IPS-18a (cell line): ENCODE results near the gene MAP3K2.
"Not testable (repeated sequence)": the region's sequence is repeated elsewhere in the genome, so short reads cannot be mapped to it uniquely, and the experiment has no call there.

ENCODE experiments used
- H3K27ac ChIP-seq: one replicate; pipeline ENCODE4 v1.5.1; 2013; ENCODE audit warnings: low read length
- H3K27me3 ChIP-seq: one replicate; pipeline ENCODE4 v1.6.1; 2013; ENCODE audit warnings: mild to moderate bottlenecking, low read length; ENCODE audit not compliant: control insufficient read depth, insufficient read depth
- H3K36me3 ChIP-seq: one replicate; pipeline ENCODE4 v1.6.1; 2013; ENCODE audit warnings: low read depth, low read length; ENCODE audit not compliant: control insufficient read depth
- H3K4me1 ChIP-seq: one replicate; pipeline ENCODE4 v1.6.1; 2013; ENCODE audit warnings: low read depth, low read length; ENCODE audit not compliant: control insufficient read depth
- H3K4me3 ChIP-seq: one replicate; pipeline ENCODE4 v1.5.1; 2013; ENCODE audit warnings: low read length
- H3K9ac ChIP-seq: one replicate; pipeline ENCODE4 v1.6.1; 2013; ENCODE audit warnings: mild to moderate bottlenecking, low read length, moderate library complexity
- H3K9me3 ChIP-seq: one replicate; pipeline ENCODE4 v1.6.1; 2013; ENCODE audit warnings: low read depth, low read length; ENCODE audit not compliant: control insufficient read depth

The MAP3K2 gene

DNA sequence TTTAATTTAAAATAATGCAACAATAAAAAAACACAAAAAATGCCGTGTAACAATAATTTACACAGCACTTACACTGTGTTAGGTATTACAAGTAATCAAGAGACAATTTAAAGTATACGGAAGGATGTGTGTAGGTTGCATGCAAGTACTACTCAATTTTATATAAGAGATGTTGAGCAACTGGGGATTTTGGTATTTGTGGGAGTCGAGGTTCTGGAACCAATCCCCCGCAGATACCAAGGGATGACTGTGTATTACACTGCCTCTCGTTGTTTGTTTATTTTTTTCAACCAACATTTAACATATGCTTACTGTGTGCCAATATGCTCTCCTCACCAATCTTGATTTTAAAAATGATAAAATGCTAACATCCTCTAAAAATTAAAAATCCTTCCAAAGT, 24.8 kb downstream of the MAP3K2 start:
- Histone ChIP-seq H3K27me3 (peaks cover 26% of the 10 kb centered on the region), H3K4me1 (peaks cover 26% of the 10 kb centered on the region), H3K9me3 (no peaks in the 10 kb centered on the region), H3K4me3 (no peak overlapping the region), H3K36me3 (no peaks in the 10 kb centered on the region), H3K27ac (no peak overlapping the region), H3K9ac (no peak overlapping the region)

DNA sequence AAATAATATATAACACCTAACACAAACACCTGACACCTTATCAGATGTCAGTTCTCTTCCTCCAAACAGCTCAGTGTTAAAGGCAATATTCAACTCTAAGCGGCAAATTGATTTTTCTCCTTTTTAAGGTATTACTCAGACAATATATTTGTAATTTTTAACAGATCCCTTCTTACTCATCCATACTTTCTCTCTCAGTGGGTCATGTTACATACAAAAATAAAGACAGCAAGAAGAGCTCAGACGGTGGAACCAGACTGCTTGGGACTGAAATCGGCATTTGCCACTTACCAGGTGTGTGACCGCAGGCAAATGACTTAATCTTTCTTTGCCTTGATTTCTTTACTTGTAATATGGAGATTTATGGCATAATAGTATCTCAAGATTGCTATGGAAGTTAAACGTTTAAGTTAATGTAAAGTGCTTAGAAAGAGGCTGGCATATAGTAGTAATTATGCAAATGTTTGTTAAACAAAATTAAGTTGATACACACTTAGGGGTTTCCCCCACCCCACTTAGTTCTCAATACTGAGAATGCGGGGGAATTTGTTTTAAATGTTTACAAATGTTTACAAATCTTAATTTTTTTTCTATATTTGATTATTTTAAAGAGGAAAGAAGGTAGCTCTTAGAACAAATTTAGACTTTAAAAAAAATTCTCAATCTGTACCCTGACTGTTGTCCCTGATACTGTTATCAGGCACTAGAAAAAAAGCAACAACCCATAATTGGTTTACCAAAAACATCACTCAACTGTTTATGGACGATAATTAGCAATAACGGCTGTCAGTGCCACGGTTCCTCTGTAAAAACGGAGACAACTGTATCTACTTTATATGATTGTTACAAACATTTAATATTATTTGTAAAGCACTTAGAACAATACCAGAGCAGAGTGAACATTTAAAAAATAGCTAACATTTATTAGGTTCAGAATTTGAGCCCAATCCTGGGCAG, 25.6 kb downstream of the MAP3K2 start:
- peaks cover 18% of the 10 kb centered on the region for H3K27me3 ChIP-seq
- no peak overlapping the region for H3K27ac ChIP-seq
- H3K36me3 ChIP-seq: no peaks in the 10 kb centered on the region
- peaks cover 26% of the 10 kb centered on the region for H3K4me1 ChIP-seq
- no peak overlapping the region for H3K9ac ChIP-seq
- H3K4me3 ChIP-seq: no peak overlapping the region
- no peaks in the 10 kb centered on the region for H3K9me3 ChIP-seq

DNA sequence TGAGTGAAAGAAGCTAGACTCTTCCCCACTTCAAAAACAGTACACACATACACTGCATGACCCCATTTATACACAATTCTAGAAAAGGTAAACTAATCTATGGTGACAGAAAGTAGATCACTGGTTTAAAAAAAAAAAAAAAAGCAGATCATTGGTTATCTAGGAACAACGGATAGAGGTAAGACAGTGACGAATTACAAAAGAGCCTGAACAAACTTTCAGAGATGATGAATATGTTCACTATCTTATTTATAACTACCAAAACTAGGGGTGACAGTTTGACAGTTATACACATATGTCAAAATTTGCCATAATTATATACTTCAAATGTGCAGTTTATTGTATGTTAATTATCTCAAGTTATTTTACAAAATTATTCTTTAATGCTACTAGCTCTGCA, 27.5 kb downstream of the MAP3K2 start:
- no peak overlapping the region for H3K9ac ChIP-seq
- no peaks in the 10 kb centered on the region for H3K9me3 ChIP-seq
- no peaks in the 10 kb centered on the region for H3K36me3 ChIP-seq
- H3K27ac ChIP-seq: no peak overlapping the region
- no peak overlapping the region for H3K4me3 ChIP-seq
- H3K27me3 ChIP-seq: no peaks in the 10 kb centered on the region
- H3K4me1 ChIP-seq: peaks cover 21% of the 10 kb centered on the region

DNA sequence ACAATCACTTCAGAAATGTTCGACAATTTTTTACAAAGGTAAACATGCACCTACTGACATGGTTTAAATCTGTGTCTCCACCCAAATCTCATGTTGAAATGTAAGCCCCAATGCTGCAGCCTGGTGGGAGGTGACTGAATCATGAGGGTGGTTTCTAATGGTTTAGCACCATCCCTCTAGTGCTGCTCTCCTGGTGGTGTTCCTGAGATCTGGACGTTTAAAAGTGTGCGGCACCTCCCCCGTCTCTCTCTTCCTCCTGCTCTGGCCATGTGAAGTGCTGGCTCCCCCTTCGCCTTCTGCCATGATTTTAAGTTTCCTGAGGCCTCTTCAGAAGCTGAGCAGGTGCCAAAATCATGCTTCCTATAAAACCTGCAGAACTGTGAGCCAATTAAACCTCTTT, 28.3 kb downstream of the MAP3K2 start:
- Histone ChIP-seq H3K9me3 (no peaks in the 10 kb centered on the region), H3K27me3 (no peaks in the 10 kb centered on the region), H3K36me3 (no peaks in the 10 kb centered on the region), H3K4me1 (peaks cover 19% of the 10 kb centered on the region), H3K27ac (no peak overlapping the region), H3K9ac (no peak overlapping the region), H3K4me3 (no peak overlapping the region)

DNA sequence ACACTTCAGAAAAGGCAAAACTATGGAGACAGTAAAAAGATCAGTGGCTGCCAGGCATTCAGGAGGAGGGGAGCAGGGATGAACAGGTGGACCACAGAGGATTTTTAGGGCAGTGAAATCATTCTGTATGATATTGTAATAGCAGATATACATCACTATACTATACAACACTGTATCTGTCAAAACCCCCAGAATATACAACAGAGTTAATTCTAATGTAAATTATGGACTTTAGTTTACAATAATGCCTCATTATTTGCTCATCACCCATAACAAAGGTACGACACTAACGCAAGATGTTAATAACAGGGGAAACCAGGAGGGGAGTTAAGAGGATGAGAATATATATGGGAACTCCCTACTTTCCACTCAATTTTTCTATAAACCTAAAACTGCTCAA, 28.8 kb downstream of the MAP3K2 start:
- no peaks in the 10 kb centered on the region for H3K9me3 ChIP-seq
- no peak overlapping the region for H3K9ac ChIP-seq
- no peak overlapping the region for H3K4me3 ChIP-seq
- H3K27me3 ChIP-seq: no peaks in the 10 kb centered on the region
- H3K36me3 ChIP-seq: no peaks in the 10 kb centered on the region
- peaks cover 15% of the 10 kb centered on the region for H3K4me1 ChIP-seq
- no peak overlapping the region for H3K27ac ChIP-seq

DNA sequence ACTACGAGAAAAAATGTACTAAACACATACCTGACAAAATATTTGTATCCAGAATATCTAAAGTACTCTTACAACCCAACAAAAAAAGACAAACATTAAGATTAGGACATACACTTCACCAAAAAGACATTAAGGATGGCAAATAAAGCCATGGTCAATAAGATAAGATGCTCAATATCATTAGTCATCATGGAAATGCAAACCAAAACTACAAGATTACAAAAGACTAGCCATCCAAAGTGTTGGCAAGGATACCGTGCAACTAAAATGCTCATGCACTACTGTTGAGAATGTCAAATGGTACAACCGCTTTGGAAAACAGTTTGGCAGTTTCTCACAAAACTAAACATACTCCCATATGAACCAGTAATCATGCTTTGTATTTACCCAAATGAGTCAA, 29.7 kb downstream of the MAP3K2 start:
- Histone ChIP-seq H3K36me3 (no peaks in the 10 kb centered on the region), H3K9ac (no peak overlapping the region), H3K4me1 (peaks cover 15% of the 10 kb centered on the region), H3K4me3 (no peak overlapping the region), H3K9me3 (no peaks in the 10 kb centered on the region), H3K27ac (no peak overlapping the region), H3K27me3 (no peaks in the 10 kb centered on the region)

DNA sequence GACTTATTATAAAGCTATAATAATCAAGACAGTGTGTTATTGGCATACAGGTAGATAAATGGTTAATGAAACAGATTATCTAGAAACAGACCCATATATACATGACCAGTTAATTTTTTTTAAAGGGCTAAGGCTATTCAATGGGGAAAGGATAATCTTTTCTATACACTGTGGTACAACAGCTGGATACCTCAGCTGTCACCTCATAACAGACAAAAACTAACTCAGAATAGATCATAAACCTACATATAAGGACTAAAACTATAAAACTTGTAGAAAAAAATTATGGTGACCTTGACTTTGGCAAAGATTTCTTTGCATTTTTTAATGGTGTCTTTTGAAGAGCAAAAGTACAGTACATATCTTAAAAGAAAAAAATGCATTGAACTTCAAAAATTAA, 30.2 kb downstream of the MAP3K2 start:
- H3K27ac ChIP-seq: no peak overlapping the region
- H3K4me1 ChIP-seq: peaks cover 15% of the 10 kb centered on the region
- no peak overlapping the region for H3K9ac ChIP-seq
- no peaks in the 10 kb centered on the region for H3K27me3 ChIP-seq
- H3K9me3 ChIP-seq: no peaks in the 10 kb centered on the region
- no peak overlapping the region for H3K4me3 ChIP-seq
- H3K36me3 ChIP-seq: no peaks in the 10 kb centered on the region

DNA sequence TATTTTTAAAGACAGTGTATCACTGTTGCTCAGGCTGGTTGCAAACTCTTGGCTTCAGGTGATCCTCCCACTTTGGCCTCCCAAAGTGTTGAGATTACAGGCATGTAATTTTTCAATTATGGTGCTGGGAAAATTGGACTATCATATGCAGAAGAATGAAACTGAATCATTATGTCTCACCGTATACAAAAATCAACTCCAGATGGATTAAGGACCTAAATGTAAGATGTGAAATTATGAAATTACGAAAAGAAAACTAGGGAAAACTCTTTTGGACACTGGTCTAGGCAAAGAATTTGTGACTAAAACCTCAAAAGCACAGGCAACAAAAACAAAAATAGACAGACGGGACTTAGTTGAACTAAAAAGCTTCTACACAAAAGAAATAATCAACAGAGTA, 31.2 kb downstream of the MAP3K2 start:
- no peak overlapping the region for H3K9ac ChIP-seq
- H3K4me1 ChIP-seq: peaks cover 15% of the 10 kb centered on the region
- H3K9me3 ChIP-seq: no peaks in the 10 kb centered on the region
- H3K4me3 ChIP-seq: no peak overlapping the region
- no peaks in the 10 kb centered on the region for H3K36me3 ChIP-seq
- H3K27me3 ChIP-seq: no peaks in the 10 kb centered on the region
- no peak overlapping the region for H3K27ac ChIP-seq

DNA sequence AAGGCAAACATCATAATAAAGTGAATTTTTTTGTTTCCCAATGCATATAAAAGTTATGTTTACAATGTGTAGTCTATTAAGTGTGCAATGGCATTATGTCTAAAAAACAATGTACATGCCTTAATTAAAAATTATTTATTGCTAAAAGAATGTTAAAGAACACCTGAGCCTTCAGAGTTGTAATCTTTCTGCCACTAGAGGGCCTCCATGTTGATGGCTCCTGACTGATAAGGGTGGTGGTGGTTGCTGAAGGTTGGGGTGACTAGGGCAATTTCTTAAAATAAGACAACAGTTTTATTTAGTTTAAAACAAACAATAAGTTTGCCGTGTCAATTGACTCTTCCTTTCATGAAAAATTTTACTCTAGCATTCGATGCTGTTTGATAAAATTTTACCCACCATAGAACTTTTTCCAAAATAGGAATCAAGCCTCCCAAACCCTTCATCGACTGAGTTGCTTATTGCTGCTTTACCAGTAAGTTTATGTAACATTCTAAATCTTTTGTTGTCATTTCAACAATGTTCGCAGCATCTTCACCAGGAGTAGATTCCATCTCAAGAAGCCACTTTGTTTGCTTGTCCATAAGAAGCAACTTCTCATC, 32.3 kb downstream of the MAP3K2 start:
- no peaks in the 10 kb centered on the region for H3K36me3 ChIP-seq
- H3K27ac ChIP-seq: no peak overlapping the region
- peaks cover 15% of the 10 kb centered on the region for H3K4me1 ChIP-seq
- no peak overlapping the region for H3K4me3 ChIP-seq
- H3K9ac ChIP-seq: no peak overlapping the region
- no peaks in the 10 kb centered on the region for H3K9me3 ChIP-seq
- no peaks in the 10 kb centered on the region for H3K27me3 ChIP-seq

DNA sequence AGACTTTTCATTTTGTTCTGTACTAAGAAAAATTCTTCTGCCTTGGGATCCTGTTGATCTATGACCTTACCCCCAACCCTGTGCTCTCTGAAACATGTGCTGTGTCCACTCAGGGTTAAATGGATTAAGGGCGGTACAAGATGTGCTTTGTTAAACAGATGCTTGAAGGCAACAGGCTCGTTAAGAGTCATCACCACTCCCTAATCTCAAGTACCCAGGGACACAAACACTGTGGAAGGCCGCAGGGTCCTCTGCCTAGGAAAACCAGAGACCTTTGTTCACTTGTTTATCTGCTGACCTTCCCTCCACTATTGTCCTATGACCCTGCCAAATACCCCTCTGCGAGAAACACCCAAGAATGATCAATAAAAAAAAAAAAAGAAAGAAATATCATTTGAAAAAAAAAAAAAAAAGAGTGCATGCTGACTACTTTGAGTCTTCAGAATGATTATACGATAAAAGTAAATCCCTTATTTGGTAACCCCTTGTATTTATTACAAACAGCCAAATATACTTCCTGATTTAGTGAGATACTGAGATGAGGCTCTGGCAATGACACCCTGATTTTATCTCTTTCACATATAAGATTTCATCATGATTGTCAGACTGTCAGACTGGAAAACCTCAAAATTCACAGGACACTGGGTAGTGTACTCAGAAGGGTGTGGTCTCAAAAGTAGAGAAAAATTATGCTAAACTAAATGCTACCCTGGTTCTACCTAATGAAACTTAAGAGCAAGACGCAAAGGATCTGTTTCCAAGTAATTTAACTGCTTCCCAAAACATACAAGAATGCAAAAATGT, 33.7 kb downstream of the MAP3K2 start:
- not testable (repeated sequence) for H3K9me3 ChIP-seq, H3K4me3 ChIP-seq, H3K36me3 ChIP-seq, H3K27ac ChIP-seq, H3K9ac ChIP-seq, H3K27me3 ChIP-seq, H3K4me1 ChIP-seq

DNA sequence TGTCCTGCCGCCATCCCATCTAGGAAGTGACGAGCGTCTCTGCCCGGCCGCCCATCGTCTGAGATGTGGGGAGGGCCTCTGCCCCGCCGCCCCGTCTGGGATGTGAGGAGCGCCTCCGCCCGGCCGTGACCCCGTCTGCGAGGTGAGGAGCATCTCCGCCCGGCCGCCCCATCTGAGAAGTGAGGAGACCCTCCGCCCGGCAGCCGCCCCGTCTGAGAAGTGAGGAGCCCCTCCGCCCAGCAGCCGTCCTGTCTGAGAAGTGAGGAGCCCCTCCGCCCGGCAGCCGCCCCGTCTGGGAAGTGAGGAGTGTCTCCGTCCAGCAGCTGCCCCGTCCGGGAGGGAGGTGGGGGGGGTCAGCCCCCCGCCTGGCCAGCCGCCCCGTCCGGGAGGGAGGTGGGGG, 34.6 kb downstream of the MAP3K2 start:
- H3K9ac ChIP-seq, H3K27me3 ChIP-seq, H3K9me3 ChIP-seq, H3K4me3 ChIP-seq, H3K27ac ChIP-seq, H3K36me3 ChIP-seq, H3K4me1 ChIP-seq: not testable (repeated sequence)
